GM10266 (cell line): Measurements from ENCODE around the gene EMX1.

Source experiments
- DNase-seq: peaks from one replicate; pipeline ENCODE4 v3.0.0; 2012; ENCODE audit errors: extremely low spot score
- CTCF ChIP-seq: IDR thresholded peaks from 2 replicates; pipeline ENCODE4 v1.5.1; 2012; ENCODE audit warnings: mild to moderate bottlenecking, low read depth; ENCODE audit not compliant: control insufficient read depth, insufficient read depth; ENCODE audit errors: missing control alignments

Gene EMX1

DNA sequence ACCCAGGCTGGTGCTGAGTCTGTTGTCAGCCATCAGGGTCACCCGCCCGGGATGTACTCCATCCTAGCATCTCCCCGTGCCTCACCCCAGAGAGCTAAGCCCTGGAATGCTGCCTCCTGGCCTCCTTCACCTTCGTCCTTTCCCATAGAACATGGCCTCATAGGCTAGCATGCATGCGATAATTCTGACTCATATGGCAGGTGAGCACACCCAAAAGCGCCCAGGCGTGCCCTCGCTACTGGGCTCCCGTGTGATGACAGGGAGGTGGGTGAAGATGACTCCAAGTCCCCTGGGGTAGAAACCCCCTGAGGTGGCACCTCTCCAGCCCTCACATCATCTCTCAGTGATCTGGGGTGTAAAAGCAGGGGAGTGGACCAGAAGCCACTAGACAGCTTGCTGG, 22.8 kb upstream of the EMX1 start:
- DNase-seq, result no peak

GRCh38 chr2:72895154-72895553, 22.2 kb upstream of the EMX1 start:
- TF ChIP-seq CTCF, result no peak
- no peak for DNase-seq

More for the DNA sequence above, 22.8 kb upstream of the EMX1 start:
- TF ChIP-seq CTCF, result no peak

- DNase-seq, result no peak
- no peak for TF ChIP-seq CTCF
These were observed 21.5 kb upstream of the EMX1 start for GRCh38 chr2:72895759-72896281.

GRCh38 chr2:72896446-72896845, 20.9 kb upstream of the EMX1 start:
- no peak for DNase-seq
- no peak for TF ChIP-seq CTCF

DNA sequence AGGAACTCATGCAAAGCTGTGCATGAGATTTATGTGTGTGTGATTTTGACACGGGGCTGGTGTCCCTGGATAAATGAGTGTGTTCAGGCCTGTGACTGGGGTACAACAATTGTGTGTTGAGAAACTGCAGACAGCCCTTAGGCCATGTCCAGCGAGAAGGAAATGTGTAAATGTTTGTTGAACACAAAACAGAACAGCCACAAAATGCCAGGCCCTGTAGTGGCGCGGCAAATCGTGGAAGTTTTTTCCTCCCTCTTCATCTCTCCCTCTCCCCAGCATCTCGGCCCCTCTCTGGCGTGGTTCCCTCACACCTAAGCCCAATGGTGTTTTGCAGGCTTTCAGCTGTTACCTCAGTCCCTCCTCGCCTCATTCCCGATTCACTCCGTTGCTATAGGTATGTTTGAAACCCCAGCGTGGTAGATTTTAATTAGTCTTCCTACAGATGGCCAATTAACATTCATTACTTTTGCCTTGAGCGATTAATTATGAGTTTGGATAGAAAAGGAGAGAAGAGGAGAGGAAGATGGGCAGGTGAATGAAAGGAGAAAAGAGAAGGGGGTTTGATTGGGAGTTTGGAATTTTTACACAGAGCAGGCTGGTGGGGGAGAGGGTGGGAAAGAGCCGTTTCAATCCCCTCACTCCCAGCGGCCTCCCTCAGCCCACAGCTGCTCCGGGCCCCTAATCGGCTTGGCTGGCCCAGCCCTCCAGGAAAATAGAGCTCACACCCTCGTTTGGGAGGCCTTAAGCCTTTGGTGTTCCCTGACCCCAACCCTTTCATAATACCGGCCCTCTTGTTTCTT, 19.3 kb upstream of the EMX1 start:
- DNase-seq, result no peak
- no peak for TF ChIP-seq CTCF

GRCh38 chr2:72898585-72898906, 18.8 kb upstream of the EMX1 start:
- no peak for DNase-seq
- no peak for TF ChIP-seq CTCF

DNA sequence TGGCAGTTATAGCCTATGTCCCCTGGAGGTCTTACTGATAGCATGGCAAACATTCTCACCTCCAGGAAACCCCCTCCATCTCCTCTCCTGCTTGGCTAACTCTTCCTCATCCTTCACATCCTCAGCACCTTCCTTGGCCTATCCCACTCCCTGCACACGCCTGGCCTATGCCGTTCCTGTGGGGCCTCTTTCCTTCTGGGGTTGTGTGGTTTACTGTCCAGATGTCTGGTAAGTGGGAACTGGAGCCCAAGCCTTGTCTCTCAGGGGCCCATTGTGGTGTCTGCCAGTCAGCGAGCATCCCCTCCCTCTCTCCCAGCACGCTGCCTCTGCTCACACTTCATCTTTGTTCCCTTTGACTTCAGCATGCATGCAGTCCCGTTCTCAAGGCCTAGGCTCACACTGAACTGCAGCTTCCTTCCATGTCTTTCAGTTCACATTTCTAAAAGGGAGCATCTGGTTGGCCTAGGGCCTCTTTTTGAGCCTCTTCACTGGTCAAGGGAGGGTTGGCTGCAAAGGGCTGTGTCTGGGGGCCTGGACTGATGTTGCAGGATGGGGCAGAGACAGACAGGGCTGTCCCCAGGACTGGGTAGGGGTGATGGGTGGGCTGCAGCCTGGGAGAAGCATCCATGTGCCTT, 17.0 kb upstream of the EMX1 start:
- TF ChIP-seq CTCF, result no peak

More for the DNA sequence above, 17.0 kb upstream of the EMX1 start:
- no peak for DNase-seq
